ENCODE data around the gene PGA5.
"Not testable (repeated sequence)": the region's sequence is repeated elsewhere in the genome, so short reads cannot be mapped to it uniquely, and the experiment has no call there.

PGA5 gene

GRCh38 chr11:61240875-61241274 lies at the start of gene PGA5:
PGA5 (plus strand) TSS chr11:61241175; CDS start chr11:61241227, 52 bp downstream.
- DNase-seq (ENCODE audit: low spot score), result not testable (repeated sequence)

DNA sequence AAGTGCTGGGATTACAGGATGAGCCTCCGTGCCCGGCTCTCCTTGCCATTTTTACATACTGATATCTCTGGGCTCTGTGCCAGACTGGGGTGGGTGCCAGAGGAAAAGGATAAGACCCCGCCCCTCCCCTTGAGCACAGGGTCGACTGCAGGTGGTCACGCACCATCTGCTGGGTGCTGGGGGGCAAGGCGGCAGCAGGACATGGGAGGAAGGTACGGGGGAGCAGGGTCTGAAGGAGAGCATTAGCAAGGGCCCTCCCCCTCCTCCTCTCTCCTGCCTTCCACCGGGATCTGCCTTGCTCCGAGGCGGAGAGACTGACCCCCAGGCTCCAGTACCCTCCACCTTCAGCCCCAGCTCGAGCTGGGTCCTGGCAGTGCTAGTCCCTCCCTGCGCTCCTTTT lies 47.4 kb upstream of the PGA5 start:
- no peak for DNase-seq (ENCODE audit: low spot score)

DNA sequence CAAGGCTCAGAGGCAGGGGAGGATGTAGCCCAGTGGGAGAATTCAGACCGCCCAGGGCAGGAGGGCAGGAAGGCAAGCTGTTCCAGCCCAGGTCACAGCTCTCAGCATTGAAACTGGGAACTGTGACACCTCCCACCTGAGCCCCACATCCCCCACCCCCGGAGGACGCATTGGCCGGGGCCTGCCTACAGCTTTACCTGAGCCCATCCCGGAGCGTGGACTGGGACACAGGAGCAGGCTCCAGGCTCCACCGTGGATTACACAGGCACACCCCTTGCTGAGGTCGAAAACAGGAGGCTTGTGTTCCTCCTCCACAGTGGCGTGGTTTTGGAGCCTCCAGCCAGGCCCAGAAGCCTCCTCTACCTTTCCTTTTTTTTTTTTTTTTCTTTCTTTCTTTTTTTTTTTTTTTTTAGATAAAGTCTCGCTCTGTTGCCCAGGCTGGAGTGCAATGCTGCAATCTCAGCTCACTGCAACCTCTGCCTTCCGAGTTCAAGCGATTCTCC lies 46.8 kb upstream of the PGA5 start:
- DNase-seq (ENCODE audit: low spot score), result no peak

DNA sequence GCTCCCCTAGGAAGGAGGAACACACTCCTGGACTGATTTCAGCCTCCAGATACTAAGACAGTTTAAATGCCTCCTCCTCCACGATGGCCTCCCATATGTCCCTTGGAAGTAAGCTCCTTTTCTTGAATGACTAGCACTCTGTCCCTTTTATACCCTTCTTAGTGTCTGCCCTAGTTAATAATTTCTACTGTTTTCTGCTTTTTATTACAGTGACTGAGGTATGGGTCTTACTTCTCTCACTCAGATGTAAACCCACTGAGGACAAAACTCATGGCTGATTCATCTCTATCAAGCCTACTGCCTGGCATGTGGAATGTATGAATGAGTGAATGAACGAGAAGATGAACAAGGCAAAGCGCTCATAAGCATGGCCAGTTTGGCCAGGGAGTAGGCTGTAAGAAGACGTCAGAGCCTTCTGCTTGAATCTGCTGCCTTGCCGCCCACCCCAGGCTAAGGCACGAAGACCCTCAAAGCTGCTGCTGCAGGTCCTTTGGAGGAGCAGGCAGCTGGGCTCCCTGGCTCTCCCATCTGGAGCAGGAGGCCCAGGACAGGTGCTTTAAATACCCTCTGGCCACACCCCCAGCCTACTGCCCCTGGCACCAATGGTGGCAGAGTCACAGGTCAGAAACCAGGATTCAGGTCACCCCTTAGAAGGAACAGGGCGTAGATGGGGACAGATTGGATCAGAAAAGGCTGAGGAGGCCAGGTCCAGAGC lies 45.8 kb upstream of the PGA5 start:
- DNase-seq (ENCODE audit: low spot score), result no peak

GRCh38 chr11:61195719-61196118 lies 45.3 kb upstream of the PGA5 start:
- no peak for DNase-seq (ENCODE audit: low spot score)

DNA sequence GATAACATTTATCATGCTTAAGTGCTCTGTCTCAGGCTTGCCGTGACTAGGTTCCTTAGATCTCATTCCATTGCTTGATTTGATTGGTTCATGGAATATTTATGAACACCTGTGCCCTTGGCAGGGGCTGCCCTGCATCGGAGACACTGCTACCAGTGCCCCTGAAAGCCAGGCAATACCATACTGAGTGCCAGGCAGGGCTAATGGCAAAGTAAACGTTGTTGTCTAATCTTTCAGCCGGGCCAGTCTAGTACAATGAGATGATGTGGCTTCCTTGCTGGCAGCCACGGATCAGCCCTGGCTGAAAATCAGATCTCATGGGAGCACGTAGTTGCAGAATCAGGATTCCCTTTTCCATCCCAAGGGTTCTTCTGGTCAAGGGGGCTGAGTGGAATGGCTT lies 42.6 kb upstream of the PGA5 start:
- no peak for DNase-seq (ENCODE audit: low spot score)

DNA sequence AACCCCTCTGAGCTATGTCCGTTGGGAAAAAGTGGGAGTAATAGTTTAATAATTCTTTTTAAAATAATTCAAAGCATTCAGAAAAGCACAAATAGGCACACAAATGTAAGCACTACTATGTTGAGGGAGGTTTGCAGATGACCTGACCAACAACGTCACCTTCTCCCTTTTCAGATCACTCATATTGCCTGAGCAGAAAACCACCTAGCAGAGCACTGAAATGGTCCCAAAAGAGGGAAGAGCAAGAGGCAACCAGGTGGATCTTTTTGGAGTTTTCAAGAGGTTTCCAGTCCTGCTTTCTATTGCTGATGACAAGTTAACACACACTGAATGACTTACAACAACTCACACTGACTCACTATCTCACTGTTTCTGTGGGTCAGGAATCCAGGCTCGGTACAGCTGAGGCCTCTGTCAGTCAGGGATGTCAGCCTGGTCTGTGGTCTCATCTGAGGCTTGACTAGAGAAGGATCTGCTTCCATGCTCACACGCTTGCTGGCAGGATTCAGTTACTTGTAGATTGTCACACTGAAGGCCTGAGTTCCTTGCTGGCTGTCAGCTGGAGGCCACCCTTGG lies 41.9 kb upstream of the PGA5 start:
- no peak for DNase-seq (ENCODE audit: low spot score)

- DNase-seq (ENCODE audit: low spot score), result no peak
Measured at GRCh38 chr11:61201476-61201875, 39.5 kb upstream of the PGA5 start.

- DNase-seq (ENCODE audit: low spot score), result not testable (repeated sequence)
Measured at GRCh38 chr11:61202950-61203746, 37.8 kb upstream of the PGA5 start, which contains the start of gene PGA3. PGA3 (plus strand) TSS chr11:61203515; CDS start chr11:61203565, 50 bp downstream.

GRCh38 chr11:61203873-61204272 lies 37.1 kb upstream of the PGA5 start:
- DNase-seq (ENCODE audit: low spot score), result not testable (repeated sequence)

DNA sequence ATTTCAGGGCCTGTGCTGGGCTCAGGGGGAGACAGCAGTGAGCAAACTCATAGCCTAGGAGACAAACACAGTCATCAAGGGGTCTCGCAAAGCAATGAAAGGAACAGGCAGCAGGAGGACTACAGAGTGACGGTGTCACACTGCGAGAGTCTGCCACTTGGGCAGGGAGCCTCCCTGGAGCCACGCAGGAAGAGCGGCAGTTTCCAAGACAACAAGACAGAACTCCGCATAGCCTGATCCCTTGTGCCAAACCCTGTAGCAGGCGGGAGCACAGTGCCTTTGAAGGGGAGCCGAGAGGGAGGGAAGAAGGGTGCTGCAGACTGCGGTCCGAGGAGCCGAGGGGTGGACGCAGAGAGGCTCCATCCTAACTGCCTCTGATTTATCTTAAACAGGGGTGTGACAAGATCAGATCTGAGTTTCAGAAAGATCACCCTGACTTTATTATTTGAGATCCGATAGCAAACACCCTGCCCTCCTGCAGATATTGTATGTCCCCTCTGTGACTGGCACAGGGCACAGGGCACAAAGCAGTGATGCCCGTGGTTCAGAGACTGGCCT lies 36.4 kb upstream of the PGA5 start:
- DNase-seq (ENCODE audit: low spot score), result not testable (repeated sequence)

- DNase-seq (ENCODE audit: low spot score), result not testable (repeated sequence)
Measured at GRCh38 chr11:61207636-61208310, 33.2 kb upstream of the PGA5 start.

DNA sequence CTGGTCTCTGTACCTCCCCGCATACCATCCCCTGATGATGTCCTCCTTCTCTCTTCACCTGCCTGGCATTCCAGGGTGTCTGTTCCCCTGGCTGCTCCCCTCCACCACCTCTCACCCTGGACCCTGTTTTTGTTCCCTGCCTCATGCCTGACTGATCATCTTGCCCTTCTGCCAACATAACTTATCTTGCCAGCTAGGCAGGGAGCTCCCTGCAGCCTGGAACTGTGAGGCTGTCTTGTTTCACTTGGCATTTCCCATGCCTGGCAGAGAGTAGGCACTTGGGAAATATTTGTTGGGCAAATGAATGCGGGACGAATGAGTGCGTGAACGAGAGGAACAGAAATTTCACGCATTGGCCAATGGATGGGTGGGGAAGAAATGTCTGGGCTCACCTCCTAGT lies 30.3 kb upstream of the PGA5 start:
- DNase-seq (ENCODE audit: low spot score), result not testable (repeated sequence)

DNA sequence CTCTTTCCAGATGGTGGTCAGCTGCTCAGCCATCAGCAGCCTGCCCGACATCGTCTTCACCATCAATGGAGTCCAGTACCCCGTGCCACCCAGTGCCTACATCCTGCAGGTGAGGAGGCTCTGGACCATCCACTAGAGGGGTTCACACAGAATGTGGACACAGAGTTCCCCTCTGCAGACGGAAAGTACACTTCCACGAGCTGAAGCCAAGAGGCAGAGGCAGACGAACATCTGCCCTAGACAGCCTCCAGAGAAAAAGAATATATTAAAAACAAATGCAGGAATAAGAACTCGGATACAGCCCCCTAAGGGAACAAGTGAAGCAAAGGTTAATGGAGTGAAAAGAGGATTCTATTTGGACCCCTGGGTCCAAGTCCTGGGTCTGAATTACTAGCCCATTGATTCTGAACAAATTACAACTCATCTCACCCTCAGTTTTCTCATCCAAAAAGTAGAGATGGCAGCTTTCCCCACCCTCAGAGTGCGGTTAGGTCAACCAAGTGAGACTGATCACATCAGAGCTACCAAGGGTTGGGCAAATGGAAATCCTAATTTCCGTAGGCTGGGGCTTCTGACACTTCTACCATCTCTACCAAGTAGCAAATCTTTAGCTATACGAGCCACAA lies 29.5 kb upstream of the PGA5 start:
- DNase-seq (ENCODE audit: low spot score), result not testable (repeated sequence)

DNA sequence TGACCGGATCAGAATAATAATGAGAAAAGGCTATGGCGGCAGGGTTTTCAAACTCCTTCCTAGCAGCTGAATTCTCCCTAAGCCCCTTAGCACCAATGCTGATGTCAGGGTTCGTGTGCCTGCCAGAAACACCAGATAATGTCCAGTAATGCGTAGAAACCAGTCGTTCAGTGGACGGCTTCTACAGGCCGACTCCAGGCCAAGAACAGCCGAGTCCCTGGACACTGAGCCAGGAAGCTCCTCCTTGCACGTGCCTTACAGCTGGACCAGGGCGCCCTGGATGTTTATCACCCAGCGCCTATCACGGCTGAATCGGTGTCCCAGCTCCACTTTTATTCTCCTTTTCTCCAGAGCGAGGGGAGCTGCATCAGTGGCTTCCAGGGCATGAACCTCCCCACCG lies 28.8 kb upstream of the PGA5 start:
- not testable (repeated sequence) for DNase-seq (ENCODE audit: low spot score)

- not testable (repeated sequence) for DNase-seq (ENCODE audit: low spot score)
Measured at GRCh38 chr11:61213711-61214324, 27.2 kb upstream of the PGA5 start.

- not testable (repeated sequence) for DNase-seq (ENCODE audit: low spot score)
Measured at GRCh38 chr11:61218306-61218705, 22.7 kb upstream of the PGA5 start.

DNA sequence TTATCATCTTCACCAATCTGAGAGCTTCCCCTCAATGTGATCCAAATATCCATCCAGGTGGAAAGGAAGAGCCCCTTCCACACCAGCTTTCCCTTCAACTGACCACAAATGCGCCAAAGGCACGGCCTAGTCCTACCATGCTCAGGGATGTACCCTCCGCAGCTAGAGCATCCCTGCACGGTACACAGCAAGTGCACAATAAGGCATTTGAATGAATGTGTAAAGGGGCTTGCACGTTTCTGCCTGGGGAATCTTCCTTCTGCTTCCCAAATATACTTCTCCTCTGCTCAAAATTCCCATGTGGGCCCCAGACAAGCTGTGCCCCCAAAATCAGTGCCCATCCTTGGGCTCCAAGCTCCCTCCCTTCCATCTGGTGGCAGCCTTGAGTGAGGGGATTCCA lies 22.0 kb upstream of the PGA5 start:
- DNase-seq (ENCODE audit: low spot score), result not testable (repeated sequence)

DNA sequence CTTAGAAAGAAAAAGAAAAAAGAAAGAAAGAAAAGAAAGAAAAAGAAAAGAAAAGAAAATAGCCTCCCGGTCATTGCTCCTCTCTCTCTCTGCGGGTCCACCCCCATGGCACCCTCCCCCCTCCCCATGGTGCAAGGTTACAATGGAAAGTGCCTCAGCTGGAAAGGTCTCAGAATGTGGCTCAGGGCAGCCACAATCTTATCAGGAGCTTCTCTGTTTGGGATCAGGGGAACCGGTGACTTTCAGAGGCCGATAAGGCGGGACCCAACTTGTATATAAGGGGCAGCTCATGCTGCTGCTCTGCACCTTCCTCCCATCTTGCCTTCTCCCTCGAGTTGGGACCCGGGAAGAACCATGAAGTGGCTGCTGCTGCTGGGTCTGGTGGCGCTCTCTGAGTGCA lies 18.9 kb upstream of the PGA5 start, which contains the start of gene PGA4:
TSS of gene PGA4 (plus strand) at position 301 of the 400 bp plus-strand sequence. CDS start at position 355, 54 bp downstream.
- DNase-seq (ENCODE audit: low spot score), result not testable (repeated sequence)

GRCh38 chr11:61222692-61223091 lies 18.3 kb upstream of the PGA5 start:
- not testable (repeated sequence) for DNase-seq (ENCODE audit: low spot score)

All from AG20443 (cell line).